Measurements from ENCODE around the gene RNF114.

DNA sequence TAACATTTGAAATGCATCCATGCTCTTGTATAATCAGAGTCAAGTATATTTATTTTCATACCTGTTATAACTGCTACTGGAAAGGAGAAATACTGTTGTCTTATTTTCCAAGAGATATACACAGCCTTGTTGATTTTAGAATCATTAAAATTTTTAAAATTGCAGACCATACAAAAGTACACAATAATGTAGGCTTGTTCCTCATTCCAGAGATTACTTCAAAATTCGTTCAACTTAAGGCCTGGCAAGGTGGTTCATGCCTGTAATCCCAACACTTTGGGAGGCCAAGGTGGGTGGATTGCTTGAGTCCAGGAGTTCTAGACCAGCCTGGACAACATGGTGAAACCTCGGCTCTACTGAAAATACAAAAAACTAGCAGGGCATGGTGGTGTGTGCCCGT, 6.1 kb downstream of the RNF114 start:
- TF ChIP-seq, protein P1, sequence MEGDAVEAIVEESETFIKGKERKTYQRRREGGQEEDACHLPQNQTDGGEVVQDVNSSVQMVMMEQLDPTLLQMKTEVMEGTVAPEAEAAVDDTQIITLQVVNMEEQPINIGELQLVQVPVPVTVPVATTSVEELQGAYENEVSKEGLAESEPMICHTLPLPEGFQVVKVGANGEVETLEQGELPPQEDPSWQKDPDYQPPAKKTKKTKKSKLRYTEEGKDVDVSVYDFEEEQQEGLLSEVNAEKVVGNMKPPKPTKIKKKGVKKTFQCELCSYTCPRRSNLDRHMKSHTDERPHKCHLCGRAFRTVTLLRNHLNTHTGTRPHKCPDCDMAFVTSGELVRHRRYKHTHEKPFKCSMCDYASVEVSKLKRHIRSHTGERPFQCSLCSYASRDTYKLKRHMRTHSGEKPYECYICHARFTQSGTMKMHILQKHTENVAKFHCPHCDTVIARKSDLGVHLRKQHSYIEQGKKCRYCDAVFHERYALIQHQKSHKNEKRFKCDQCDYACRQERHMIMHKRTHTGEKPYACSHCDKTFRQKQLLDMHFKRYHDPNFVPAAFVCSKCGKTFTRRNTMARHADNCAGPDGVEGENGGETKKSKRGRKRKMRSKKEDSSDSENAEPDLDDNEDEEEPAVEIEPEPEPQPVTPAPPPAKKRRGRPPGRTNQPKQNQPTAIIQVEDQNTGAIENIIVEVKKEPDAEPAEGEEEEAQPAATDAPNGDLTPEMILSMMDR (conservative IDR thresholded peaks at IDR 0.05 in 1 of 2, IDR thresholded peaks at IDR 0.05 in 1 of 2; ENCODE audit: extremely low read depth in 1 of 2, insufficient read depth in 1 of 2, low read depth in 1 of 2, low read length in 2 of 2) = no peak
- TF ChIP-seq EZH2 (IDR thresholded peaks at IDR 0.05; ENCODE audit: borderline replicate concordance, low read length) = no peak

Data from mammary epithelial cell (primary cell).